Subcutaneous adipose tissue (tissue), 4 donors: ENCODE measurements around the gene VWA3B. TPM values are rescaled to one million over a fixed set of nuclear protein-coding genes. Genes with fewer than 3 reads are reported as not detected.

Experiments used
- total RNA-seq, 4 donors: library from RNA; depleted of rRNA; stranded (reverse); fragments of >200 nt; gene quantifications; one replicate each; pipeline ENCODE4 v1.1.0, GENCODE V29; 2016
- TF ChIP-seq, protein P1 (sequence below): fragments of 450-650 bp; IDR thresholded peaks from one replicate; pipeline ENCODE4 v1.5.1; 2016; ENCODE audit warnings: low read depth, mild to moderate bottlenecking, control low read depth, antibody characterized with exemption, moderate library complexity

The VWA3B gene
- total RNA-seq, 4 donors from 2014 or later = not detected

DNA sequence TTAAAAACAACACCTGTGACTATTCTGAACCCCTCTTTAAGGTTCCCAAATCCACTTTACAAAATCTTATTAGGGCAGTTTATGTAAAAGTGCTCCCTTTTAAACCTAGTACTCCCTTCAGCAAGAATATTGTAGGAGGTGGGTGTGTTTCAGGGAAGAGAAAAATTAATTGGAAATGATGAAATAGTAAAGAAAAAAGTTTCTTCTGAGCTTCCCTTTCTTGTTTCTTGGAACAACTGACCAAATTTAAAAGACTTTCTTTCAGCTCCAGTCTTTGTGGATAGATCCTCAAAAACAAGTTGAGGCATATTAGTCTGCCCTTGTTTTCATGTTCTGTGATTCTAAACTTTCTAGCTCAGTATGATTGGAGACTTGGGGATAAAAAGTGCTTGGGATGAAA is 3.0 kb downstream of the VWA3B start:
- TF ChIP-seq, protein P1, sequence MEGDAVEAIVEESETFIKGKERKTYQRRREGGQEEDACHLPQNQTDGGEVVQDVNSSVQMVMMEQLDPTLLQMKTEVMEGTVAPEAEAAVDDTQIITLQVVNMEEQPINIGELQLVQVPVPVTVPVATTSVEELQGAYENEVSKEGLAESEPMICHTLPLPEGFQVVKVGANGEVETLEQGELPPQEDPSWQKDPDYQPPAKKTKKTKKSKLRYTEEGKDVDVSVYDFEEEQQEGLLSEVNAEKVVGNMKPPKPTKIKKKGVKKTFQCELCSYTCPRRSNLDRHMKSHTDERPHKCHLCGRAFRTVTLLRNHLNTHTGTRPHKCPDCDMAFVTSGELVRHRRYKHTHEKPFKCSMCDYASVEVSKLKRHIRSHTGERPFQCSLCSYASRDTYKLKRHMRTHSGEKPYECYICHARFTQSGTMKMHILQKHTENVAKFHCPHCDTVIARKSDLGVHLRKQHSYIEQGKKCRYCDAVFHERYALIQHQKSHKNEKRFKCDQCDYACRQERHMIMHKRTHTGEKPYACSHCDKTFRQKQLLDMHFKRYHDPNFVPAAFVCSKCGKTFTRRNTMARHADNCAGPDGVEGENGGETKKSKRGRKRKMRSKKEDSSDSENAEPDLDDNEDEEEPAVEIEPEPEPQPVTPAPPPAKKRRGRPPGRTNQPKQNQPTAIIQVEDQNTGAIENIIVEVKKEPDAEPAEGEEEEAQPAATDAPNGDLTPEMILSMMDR = no peak

DNA sequence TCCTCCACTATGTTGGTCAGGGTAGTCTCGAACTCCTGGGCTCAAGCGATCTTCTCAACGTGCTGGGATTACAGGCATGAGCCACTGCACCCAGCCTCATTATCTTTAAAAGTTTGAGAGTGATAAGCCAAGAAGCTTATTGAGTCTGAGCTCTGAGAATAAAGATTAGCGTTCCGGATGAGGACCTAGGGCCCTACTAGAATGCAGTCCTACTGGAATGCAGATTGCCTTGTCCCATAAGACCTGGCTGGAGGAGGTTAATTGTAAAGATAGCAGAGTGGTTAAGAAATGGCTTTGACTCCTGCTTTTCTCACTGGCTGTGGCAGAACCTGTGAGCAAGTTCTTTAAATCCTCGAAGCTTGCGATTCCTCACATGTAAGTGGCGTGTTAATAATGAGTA is 4.0 kb downstream of the VWA3B start:
- TF ChIP-seq, protein P1 = no peak

DNA sequence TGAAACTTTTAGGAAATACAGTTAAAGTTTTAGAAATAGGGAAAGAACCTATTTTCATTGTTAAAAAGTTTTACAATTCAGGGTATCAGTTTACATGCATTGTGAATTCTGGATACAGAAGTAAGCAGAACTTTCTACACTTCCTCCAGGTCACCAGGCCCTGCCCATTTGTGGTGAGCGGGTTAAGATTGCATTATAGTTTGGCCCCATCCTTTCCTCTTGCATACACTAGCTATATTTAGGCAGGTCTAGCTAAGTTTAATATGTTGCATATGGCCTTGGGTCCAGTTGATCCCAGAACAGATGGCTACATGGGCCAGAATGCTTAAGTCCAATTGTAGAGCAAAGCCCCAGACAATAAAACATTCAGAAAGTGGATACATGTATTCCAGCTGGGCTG is 4.8 kb downstream of the VWA3B start:
- TF ChIP-seq, protein P1 = no peak

DNA sequence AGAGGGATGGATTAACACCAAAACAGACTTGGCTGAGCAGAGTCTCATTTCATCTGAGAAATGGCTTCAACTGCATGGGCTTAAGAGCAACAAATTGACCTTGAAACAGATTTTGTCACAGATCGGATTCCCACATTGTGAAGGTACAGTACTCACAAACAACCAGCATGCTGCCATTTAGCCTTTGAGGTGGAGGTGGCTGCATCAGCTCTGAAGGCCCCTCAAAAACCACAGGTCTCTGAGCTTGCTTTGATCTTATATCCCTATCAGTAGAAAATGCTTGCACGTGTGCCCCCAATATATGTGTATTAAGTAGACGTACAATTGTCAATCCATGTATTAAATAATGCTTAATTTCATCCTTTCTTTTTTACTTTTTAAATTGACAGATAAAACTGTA is 6.2 kb downstream of the VWA3B start:
- TF ChIP-seq, protein P1 = no peak

DNA sequence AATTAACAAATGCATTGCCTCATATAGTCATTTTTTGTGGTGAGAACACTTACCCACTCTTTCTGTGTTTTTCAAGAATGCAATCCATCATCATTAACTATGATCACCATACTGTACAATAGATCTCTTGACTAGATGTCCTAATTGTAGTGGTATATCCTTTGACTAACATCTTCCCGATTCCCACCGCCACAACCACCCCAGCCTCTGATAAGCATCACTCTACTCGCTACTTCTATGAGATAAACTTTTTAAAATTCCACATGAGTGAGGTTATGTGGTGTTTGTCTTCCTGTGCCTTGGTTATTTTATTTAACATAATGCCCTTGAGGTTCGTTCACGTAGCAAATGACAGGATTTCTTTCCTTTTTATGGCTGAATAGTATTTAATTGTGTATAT is 6.6 kb downstream of the VWA3B start:
- TF ChIP-seq, protein P1 = no peak

DNA sequence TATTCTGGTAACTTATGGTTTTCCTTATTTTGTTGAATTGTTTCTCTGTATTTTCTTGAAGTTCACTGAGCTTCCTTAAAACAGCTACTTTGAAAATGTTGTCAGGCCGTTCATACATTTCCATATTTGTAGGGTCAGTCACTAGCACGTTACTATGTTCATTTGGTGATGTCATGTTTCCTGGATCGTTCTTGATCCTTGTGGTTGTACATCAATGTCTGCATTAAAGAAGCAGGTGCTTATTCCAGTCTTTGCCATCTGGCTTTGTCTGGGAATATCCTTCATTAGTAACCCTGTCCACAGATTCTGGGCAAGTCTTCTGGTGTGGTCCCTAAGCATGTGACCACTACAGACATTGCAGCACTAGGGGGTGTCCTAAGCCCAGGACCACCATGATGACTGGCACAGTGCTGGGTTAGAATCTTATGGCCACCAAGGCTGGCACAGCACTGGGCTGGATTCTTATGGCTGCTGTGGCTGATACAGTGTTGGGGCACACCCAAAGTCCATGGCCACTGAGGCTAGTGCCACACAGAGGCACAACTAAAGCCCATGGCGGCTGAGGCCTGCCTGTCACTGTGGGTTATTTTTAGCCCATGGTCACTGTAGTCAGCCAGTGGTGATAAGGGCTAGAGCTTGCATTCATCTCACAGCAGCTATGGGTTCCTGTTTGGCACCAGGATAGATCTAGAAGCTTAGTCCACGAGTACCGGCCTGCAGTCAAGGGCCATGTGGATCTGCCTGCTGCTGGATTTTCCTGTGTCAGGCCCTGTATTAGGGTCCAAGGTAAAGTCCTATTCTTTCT is 13.2 kb downstream of the VWA3B start:
- TF ChIP-seq, protein P1 = no peak

DNA sequence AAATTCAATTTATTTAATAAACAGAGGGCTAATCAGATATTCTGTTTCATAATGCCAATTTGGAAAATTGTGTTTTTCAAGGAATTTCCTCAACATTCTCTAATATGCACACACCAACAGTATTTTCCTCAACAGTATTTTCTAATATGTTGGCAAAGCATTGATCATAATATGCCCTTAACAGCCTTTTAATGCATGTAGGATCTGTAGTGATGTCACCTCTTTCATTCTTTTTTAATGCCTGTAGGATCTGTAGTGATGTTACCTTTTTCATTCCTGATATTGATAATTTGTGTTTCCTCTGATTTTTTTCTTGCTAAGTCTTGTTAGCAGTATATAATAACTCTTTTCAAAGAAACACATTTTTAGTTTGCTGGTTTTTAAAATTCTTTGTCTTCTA is 15.9 kb downstream of the VWA3B start:
- TF ChIP-seq, protein P1 = no peak
